Vagina (tissue), 2 donors: ENCODE data around the gene INPP4B. TPM values are rescaled to one million over a fixed set of nuclear protein-coding genes. Genes with fewer than 3 reads are reported as not detected.

Source experiments
- DNase-seq, 2 donors: peaks; one replicate each; pipeline ENCODE4 v3.0.0-alpha.2; 2017; ENCODE audit errors: extremely low spot score in 2 of 2
- H3K27ac ChIP-seq: fragments of 200-600 bp; sonication (generic); one replicate; pipeline ENCODE4 v1.5.1; 2019
- H3K27me3 ChIP-seq: fragments of 200-600 bp; sonication (generic); one replicate; pipeline ENCODE4 v1.5.1; 2019
- H3K36me3 ChIP-seq, 2 donors: fragments of 200-600 bp; sonication (generic); one replicate each; pipeline ENCODE4 v1.5.1; 2017 to 2019
- H3K4me1 ChIP-seq: fragments of 200-600 bp; sonication (generic); one replicate; pipeline ENCODE4 v1.5.1; 2019
- H3K4me3 ChIP-seq, 2 donors: fragments of 200-600 bp; sonication (generic); 1 replicate in 1 of 2; 2 replicates in 1 of 2; pipeline ENCODE4 v1.5.1; 2016 to 2019
- H3K9me3 ChIP-seq: fragments of 200-600 bp; sonication (generic); one replicate; pipeline ENCODE4 v1.5.1; 2019
- CTCF ChIP-seq, 3 experiments: fragments of 450-650 bp in 2 of 3; fragments of 200-600 bp in 1 of 3; sonication (generic) in 1 of 3; IDR thresholded peaks; one replicate each; pipeline ENCODE4 v1.5.1; 2017 to 2019; ENCODE audit warnings: antibody characterized with exemption in 3 of 3, mild to moderate bottlenecking in 2 of 3, moderate library complexity in 2 of 3
- POLR2A ChIP-seq, 2 donors: fragments of 450-650 bp; IDR thresholded peaks; one replicate each; pipeline ENCODE4 v1.6.1; 2017; ENCODE audit warnings: antibody characterized with exemption in 2 of 2, mild to moderate bottlenecking in 2 of 2, moderate library complexity in 2 of 2
- POLR2AphosphoS5 ChIP-seq, 2 donors: sonication (generic); formaldehyde crosslinking; IDR thresholded peaks; one replicate each; pipeline ENCODE4 v1.9.0; 2017; ENCODE audit warnings: antibody characterized with exemption in 2 of 2, mild to moderate bottlenecking in 2 of 2, low read depth in 1 of 2; ENCODE audit not compliant: insufficient read depth in 1 of 2
- intact Hi-C: fragments of 100-400 bp; cut with DNase I; formaldehyde crosslinking; loops from one replicate; pipeline ENCODE4 v1.15.1; 2023
- total RNA-seq: library from RNA; depleted of rRNA; stranded (reverse); fragments of >200 nt; gene quantifications from one replicate; pipeline ENCODE4 v1.2.3, GENCODE V29; 2016

The INPP4B gene
- total RNA-seq, 1 donor from 2014 or later = 21.1 TPM

GRCh38 chr4:142191901-142192300 lies 654.2 kb downstream of the INPP4B start:
- H3K9me3 ChIP-seq = no peaks in the 10 kb centered on the region
- no peak overlapping the region for H3K4me3 ChIP-seq
- DNase-seq = no peak
- TF ChIP-seq CTCF (IDR thresholded peaks at IDR 0.05) (no peak), POLR2AphosphoS5 (IDR thresholded peaks at IDR 0.05; ENCODE audit: insufficient read depth in 1 of 2, low read depth in 1 of 2) (no peak), POLR2A (IDR thresholded peaks at IDR 0.05) (no peak)
- intact Hi-C loops = no loop called here
- H3K27me3 ChIP-seq = no peaks in the 10 kb centered on the region
- H3K36me3 ChIP-seq = no peaks in the 10 kb centered on the region
- H3K4me1 ChIP-seq = no peaks in the 10 kb centered on the region
- no peak overlapping the region for H3K27ac ChIP-seq

GRCh38 chr4:142181021-142181420 lies 665.1 kb downstream of the INPP4B start:
- H3K4me1 ChIP-seq = no peaks in the 10 kb centered on the region
- H3K36me3 ChIP-seq = no peaks in the 10 kb centered on the region
- TF ChIP-seq POLR2A (IDR thresholded peaks at IDR 0.05) (no peak), CTCF (IDR thresholded peaks at IDR 0.05) (no peak), POLR2AphosphoS5 (IDR thresholded peaks at IDR 0.05; ENCODE audit: insufficient read depth in 1 of 2, low read depth in 1 of 2) (no peak)
- DNase-seq = no peak
- intact Hi-C loops = no loop called here
- no peak overlapping the region for H3K27ac ChIP-seq
- H3K4me3 ChIP-seq = no peak overlapping the region
- H3K27me3 ChIP-seq = no peaks in the 10 kb centered on the region
- H3K9me3 ChIP-seq = no peaks in the 10 kb centered on the region

GRCh38 chr4:142169216-142169615 lies 676.9 kb downstream of the INPP4B start:
- H3K4me1 ChIP-seq = no peaks in the 10 kb centered on the region
- no peak overlapping the region for H3K4me3 ChIP-seq
- H3K27ac ChIP-seq = no peak overlapping the region
- no peaks in the 10 kb centered on the region for H3K9me3 ChIP-seq
- TF ChIP-seq CTCF (IDR thresholded peaks at IDR 0.05) (no peak), POLR2AphosphoS5 (IDR thresholded peaks at IDR 0.05; ENCODE audit: insufficient read depth in 1 of 2, low read depth in 1 of 2) (no peak), POLR2A (IDR thresholded peaks at IDR 0.05) (no peak)
- peaks cover 0 to 12% of the 10 kb centered on the region in 2 donors for H3K36me3 ChIP-seq
- DNase-seq = no peak
- no peaks in the 10 kb centered on the region for H3K27me3 ChIP-seq
- intact Hi-C loops = no loop called here

GRCh38 chr4:142168181-142168580 lies 677.9 kb downstream of the INPP4B start:
- Histone ChIP-seq H3K27me3 (no peaks in the 10 kb centered on the region), H3K4me1 (no peaks in the 10 kb centered on the region)
- intact Hi-C loops = no loop called here

More at GRCh38 chr4:142168181-142168580, 677.9 kb downstream of the INPP4B start:
- Histone ChIP-seq H3K9me3 (no peaks in the 10 kb centered on the region), H3K27ac (no peak overlapping the region), H3K36me3 (peaks cover 0 to 5% of the 10 kb centered on the region in 2 donors), H3K4me3 (no peak overlapping the region)
- no peak for TF ChIP-seq CTCF (IDR thresholded peaks at IDR 0.05)
- no peak for TF ChIP-seq POLR2AphosphoS5 (IDR thresholded peaks at IDR 0.05; ENCODE audit: insufficient read depth in 1 of 2, low read depth in 1 of 2)
- no peak for TF ChIP-seq POLR2A (IDR thresholded peaks at IDR 0.05)
- no peak for DNase-seq
